ENCODE results near the gene MAPKAPK5. TPM values are rescaled to one million over a fixed set of nuclear protein-coding genes. Genes with fewer than 3 reads are reported as not detected.

The MAPKAPK5 gene
- total and polyA plus RNA-seq, 10 donors: 12.7 to 56.4 (median 43.1) TPM

GRCh38 chr12:111904446-111904975 lies 62.5 kb downstream of the MAPKAPK5 start:
- Histone ChIP-seq H3K36me3 (peaks cover 0 to 32% (median 9%) of the 10 kb centered on the region in 6 donors), H3K4me1 (no peaks in the 10 kb centered on the region), H3K9me3 (peaks cover 0 to 30% (median 14%) of the 10 kb centered on the region in 8 donors), H3K27ac (no peak overlapping the region), H3K27me3 (replicated peaks in 1 of 7) (no peaks in the 10 kb centered on the region), H3K4me3 (no peak overlapping the region)
- DNase-seq: no peak
- intact Hi-C loops (cut with DNase I; ENCODE audit: low total_unique reads): no loop called here
- TF ChIP-seq CTCF (IDR thresholded peaks at IDR 0.05 in 8 of 11, conservative IDR thresholded peaks at IDR 0.05 in 3 of 11): no peak
- TF ChIP-seq POLR2AphosphoS5 (IDR thresholded peaks at IDR 0.05): no peak
- TF ChIP-seq POLR2A (IDR thresholded peaks at IDR 0.05): no peak

- Histone ChIP-seq H3K9me3 (peaks cover 0 to 31% (median 17%) of the 10 kb centered on the region in 8 donors), H3K27ac (no peak overlapping the region), H3K27me3 (replicated peaks in 1 of 7) (no peaks in the 10 kb centered on the region), H3K4me3 (no peak overlapping the region), H3K36me3 (peaks cover 0 to 22% (median 8%) of the 10 kb centered on the region in 6 donors), H3K4me1 (no peaks in the 10 kb centered on the region)
- 81 to 92% (median 85%) methylated on average over 3 of the region's 3 CpGs; no CpG with 5 or more reads in 1 of the 5 donors for WGBS, 5 donors
- TF ChIP-seq CTCF (IDR thresholded peaks at IDR 0.05 in 8 of 11, conservative IDR thresholded peaks at IDR 0.05 in 3 of 11) (no peak), POLR2AphosphoS5 (IDR thresholded peaks at IDR 0.05) (no peak), POLR2A (IDR thresholded peaks at IDR 0.05) (no peak)
- intact Hi-C loops (cut with DNase I; ENCODE audit: low total_unique reads): no loop called here
- DNase-seq: no peak
Measured at GRCh38 chr12:111905502-111905901, 63.5 kb downstream of the MAPKAPK5 start.

GRCh38 chr12:111907740-111908139 lies 65.7 kb downstream of the MAPKAPK5 start:
- H3K9me3 ChIP-seq: peaks cover 0 to 31% (median 17%) of the 10 kb centered on the region in 8 donors
- 89 to 100% (median 93%) methylated on average over 1 of the region's 1 CpG for WGBS, 5 donors
- intact Hi-C loops (cut with DNase I; ENCODE audit: low total_unique reads): no loop called here
- no peak overlapping the region for H3K27ac ChIP-seq
- H3K27me3 ChIP-seq (replicated peaks in 1 of 7): no peaks in the 10 kb centered on the region
- no peaks in the 10 kb centered on the region for H3K4me1 ChIP-seq
- TF ChIP-seq CTCF (IDR thresholded peaks at IDR 0.05 in 8 of 11, conservative IDR thresholded peaks at IDR 0.05 in 3 of 11) (no peak), POLR2A (IDR thresholded peaks at IDR 0.05) (no peak), POLR2AphosphoS5 (IDR thresholded peaks at IDR 0.05) (no peak)
- no peak overlapping the region for H3K4me3 ChIP-seq
- no peak for DNase-seq
- H3K36me3 ChIP-seq: peaks cover 0 to 22% (median 8%) of the 10 kb centered on the region in 6 donors

GRCh38 chr12:111925171-111925570 lies 83.1 kb downstream of the MAPKAPK5 start:
- no peak for DNase-seq
- Histone ChIP-seq H3K36me3 (no peaks in the 10 kb centered on the region), H3K4me3 (no peak overlapping the region), H3K9me3 (no peaks in the 10 kb centered on the region), H3K4me1 (no peaks in the 10 kb centered on the region), H3K27ac (no peak overlapping the region), H3K27me3 (replicated peaks in 1 of 7) (no peaks in the 10 kb centered on the region)
- WGBS, 5 donors: 63 to 79% (median 67%) methylated on average over 3 of the region's 3 CpGs
- intact Hi-C loops (cut with DNase I; ENCODE audit: low total_unique reads): no loop called here
- TF ChIP-seq POLR2A (IDR thresholded peaks at IDR 0.05): no peak
- no peak for TF ChIP-seq POLR2AphosphoS5 (IDR thresholded peaks at IDR 0.05)
- no peak for TF ChIP-seq CTCF (IDR thresholded peaks at IDR 0.05 in 8 of 11, conservative IDR thresholded peaks at IDR 0.05 in 3 of 11)

All from spleen (tissue), 11 donors.